Parathyroid adenoma (tissue), 2 donors: ENCODE results near the gene SYT2.
"Not testable (repeated sequence)": the region's sequence is repeated elsewhere in the genome, so short reads cannot be mapped to it uniquely, and the experiment has no call there.

Experiments
- H2AFZ ChIP-seq: fragments of 300-600 bp; sonication (generic); one replicate; pipeline ENCODE4 v1.7.0; 2017; ENCODE audit warnings: antibody characterized with exemption, mild to moderate bottlenecking
- H3K27ac ChIP-seq: fragments of 300-600 bp; sonication (generic); one replicate; pipeline ENCODE4 v1.7.0; 2017
- H3K27me3 ChIP-seq: fragments of 300-600 bp; sonication (generic); one replicate; pipeline ENCODE4 v1.7.0; 2017; ENCODE audit warnings: low read length; ENCODE audit not compliant: control insufficient read depth, insufficient read depth
- H3K36me3 ChIP-seq: fragments of 300-600 bp; sonication (generic); one replicate; pipeline ENCODE4 v1.7.0; 2017; ENCODE audit warnings: low read length; ENCODE audit not compliant: control insufficient read depth, insufficient read depth
- H3K4me1 ChIP-seq: fragments of 300-600 bp; sonication (generic); one replicate; pipeline ENCODE4 v1.7.0; 2017; ENCODE audit warnings: control low read depth
- H3K4me2 ChIP-seq: fragments of 300-600 bp; sonication (generic); one replicate; pipeline ENCODE4 v1.7.0; 2017; ENCODE audit warnings: low read length
- H3K4me3 ChIP-seq: fragments of 300-600 bp; sonication (generic); one replicate; pipeline ENCODE4 v1.7.0; 2017; ENCODE audit warnings: low read depth, low read length
- H3K79me2 ChIP-seq: fragments of 300-600 bp; sonication (generic); one replicate; pipeline ENCODE4 v1.7.0; 2017; ENCODE audit warnings: control low read depth
- H3K9ac ChIP-seq: fragments of 300-600 bp; sonication (generic); one replicate; pipeline ENCODE4 v1.7.0; 2017; ENCODE audit warnings: mild to moderate bottlenecking
- H3K9me3 ChIP-seq: fragments of 300-600 bp; sonication (generic); one replicate; pipeline ENCODE4 v1.7.0; 2017; ENCODE audit warnings: low read length; ENCODE audit not compliant: control insufficient read depth
- CTCF ChIP-seq: fragments of 300-600 bp; sonication (generic); IDR thresholded peaks from one replicate; pipeline ENCODE4 v1.7.0; 2017; ENCODE audit warnings: antibody characterized with exemption, mild to moderate bottlenecking
- donor health status: primary hyperparathyroidism.

The SYT2 gene

DNA sequence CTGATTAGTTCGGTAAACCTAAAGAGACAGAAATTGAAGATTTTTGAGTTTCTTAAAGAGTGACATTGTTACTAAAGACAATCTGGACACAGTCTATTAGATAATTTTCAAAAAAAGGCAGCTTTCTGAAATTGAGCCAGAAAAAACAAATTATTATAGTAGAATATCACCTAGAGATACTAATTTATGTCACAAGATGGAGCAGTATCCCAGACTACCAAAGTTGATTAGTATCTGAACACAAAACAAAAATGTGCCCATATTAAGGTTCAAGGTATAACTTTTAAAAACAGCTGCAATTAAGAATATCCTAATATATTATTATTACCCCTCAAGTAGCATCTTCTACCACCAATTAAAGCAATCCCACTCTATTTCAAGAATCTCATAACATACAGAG is 40.5 kb upstream of the SYT2 start:
- no peak overlapping the region for H3K27ac ChIP-seq
- H3K36me3 ChIP-seq, result no peaks in the 10 kb centered on the region
- no peaks in the 10 kb centered on the region for H3K9me3 ChIP-seq
- no peak for TF ChIP-seq CTCF
- no peak overlapping the region for H2AFZ ChIP-seq
- H3K27me3 ChIP-seq, result no peaks in the 10 kb centered on the region
- H3K4me1 ChIP-seq, result no peaks in the 10 kb centered on the region
- no peak overlapping the region for H3K4me3 ChIP-seq
- H3K79me2 ChIP-seq, result no peaks in the 10 kb centered on the region
- no peak overlapping the region for H3K9ac ChIP-seq
- H3K4me2 ChIP-seq, result no peak overlapping the region

GRCh38 chr1:202750024-202750423 is 39.8 kb upstream of the SYT2 start:
- Histone ChIP-seq H2AFZ (no peak overlapping the region), H3K27me3 (no peaks in the 10 kb centered on the region), H3K9me3 (no peaks in the 10 kb centered on the region), H3K4me3 (no peak overlapping the region), H3K36me3 (no peaks in the 10 kb centered on the region), H3K79me2 (no peaks in the 10 kb centered on the region), H3K4me1 (no peaks in the 10 kb centered on the region), H3K4me2 (no peak overlapping the region), H3K27ac (no peak overlapping the region), H3K9ac (no peak overlapping the region)
- no peak for TF ChIP-seq CTCF

- TF ChIP-seq CTCF, result no peak
- Histone ChIP-seq H3K27me3 (no peaks in the 10 kb centered on the region), H3K36me3 (no peaks in the 10 kb centered on the region), H3K79me2 (no peaks in the 10 kb centered on the region), H3K9ac (no peak overlapping the region), H3K4me2 (no peak overlapping the region), H3K4me1 (no peaks in the 10 kb centered on the region), H2AFZ (no peak overlapping the region), H3K4me3 (no peak overlapping the region), H3K27ac (no peak overlapping the region), H3K9me3 (no peaks in the 10 kb centered on the region)
These were observed 35.2 kb upstream of the SYT2 start for GRCh38 chr1:202745323-202745888.

DNA sequence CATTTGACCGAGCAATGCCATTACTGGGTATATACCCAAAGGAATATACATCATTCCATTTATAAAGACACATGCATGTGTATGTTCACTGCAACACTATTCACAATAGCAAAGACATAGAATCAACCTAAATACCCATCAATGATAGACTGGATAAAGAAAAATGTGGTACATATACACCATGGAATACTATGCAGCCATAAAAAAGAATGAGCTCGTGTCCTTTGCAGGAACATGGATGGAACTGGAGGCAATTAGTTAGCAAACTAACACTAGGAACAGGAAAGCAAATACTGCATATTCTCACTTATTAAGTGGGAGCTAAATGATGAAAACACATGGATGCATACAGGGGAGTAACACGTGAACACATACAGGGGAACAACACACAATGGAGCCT is 34.5 kb upstream of the SYT2 start:
- H3K36me3 ChIP-seq, H3K4me1 ChIP-seq: not testable (repeated sequence)

GRCh38 chr1:202742496-202742895 is 32.2 kb upstream of the SYT2 start:
- no peak overlapping the region for H3K9ac ChIP-seq
- no peaks in the 10 kb centered on the region for H3K27me3 ChIP-seq
- no peak overlapping the region for H3K27ac ChIP-seq
- no peaks in the 10 kb centered on the region for H3K4me1 ChIP-seq
- no peak overlapping the region for H3K4me3 ChIP-seq
- H3K9me3 ChIP-seq, result no peaks in the 10 kb centered on the region
- no peaks in the 10 kb centered on the region for H3K79me2 ChIP-seq
- no peaks in the 10 kb centered on the region for H3K36me3 ChIP-seq
- TF ChIP-seq CTCF, result no peak
- no peak overlapping the region for H2AFZ ChIP-seq
- H3K4me2 ChIP-seq, result no peak overlapping the region

More for the DNA sequence above, 34.5 kb upstream of the SYT2 start:
- not testable (repeated sequence) for H3K4me2 ChIP-seq, H3K9ac ChIP-seq, H3K4me3 ChIP-seq, H3K27me3 ChIP-seq, H2AFZ ChIP-seq, H3K79me2 ChIP-seq, H3K9me3 ChIP-seq, H3K27ac ChIP-seq
